Cardiac muscle cell (in vitro differentiated cells and primary cell): ENCODE data around the gene KAZN. TPM values are rescaled to one million over a fixed set of nuclear protein-coding genes. Genes with fewer than 3 reads are reported as not detected.

Experiments used
- DNase-seq, 2 donors: peaks; one replicate each; pipeline versions ENCODE4 v3.0.0 to v3.0.0-alpha.2; 2010 to 2017; ENCODE audit warnings: low read depth in 1 of 2, low spot score in 1 of 2
- H3K27ac ChIP-seq: fragments of 200-600 bp; sonication (generic); 2 replicates; pipeline ENCODE4 v1.5.1; 2016
- H3K27me3 ChIP-seq: fragments of 200-600 bp; sonication (generic); 2 replicates; pipeline ENCODE4 v1.6.0; 2016; ENCODE audit warnings: control low read depth
- H3K36me3 ChIP-seq: fragments of 200-600 bp; sonication (generic); 2 replicates; pipeline ENCODE4 v1.5.1; 2016; ENCODE audit warnings: control low read depth
- H3K4me1 ChIP-seq: fragments of 200-600 bp; sonication (generic); 2 replicates; pipeline ENCODE4 v1.8.1; 2017; ENCODE audit warnings: low read depth, mild to moderate bottlenecking, mixed run types
- H3K4me3 ChIP-seq: fragments of 200-600 bp; sonication (generic); 2 replicates; pipeline ENCODE4 v1.5.1; 2016; ENCODE audit warnings: mild to moderate bottlenecking
- H3K9me3 ChIP-seq: fragments of 200-600 bp; sonication (generic); 2 replicates; pipeline ENCODE4 v1.5.1; 2017; ENCODE audit warnings: low read depth, mild to moderate bottlenecking, control low read depth
- polyA plus RNA-seq: library from polyadenylated mRNA; unstranded; fragments of >200 nt; fragmentation: Nextera tagmentation; extraction: Ambion mirVana; gene quantifications from 2 replicates; pipeline ENCODE4 v1.2.1, GENCODE V29; 2016
- total RNA-seq: library from RNA; depleted of rRNA; stranded (reverse); fragments of >200 nt; gene quantifications from 2 replicates; pipeline ENCODE4 v1.2.3, GENCODE V29; 2016
- TF ChIP-seq, protein P1 (sequence below): IDR thresholded peaks from 2 replicates; pipeline ENCODE4 v1.5.1; 2012; ENCODE audit warnings: low read depth, mild to moderate bottlenecking, low read length

KAZN gene
- total and polyA plus RNA-seq, 2 experiments from 2014 or later, result 17.5 to 26.9 TPM

DNA sequence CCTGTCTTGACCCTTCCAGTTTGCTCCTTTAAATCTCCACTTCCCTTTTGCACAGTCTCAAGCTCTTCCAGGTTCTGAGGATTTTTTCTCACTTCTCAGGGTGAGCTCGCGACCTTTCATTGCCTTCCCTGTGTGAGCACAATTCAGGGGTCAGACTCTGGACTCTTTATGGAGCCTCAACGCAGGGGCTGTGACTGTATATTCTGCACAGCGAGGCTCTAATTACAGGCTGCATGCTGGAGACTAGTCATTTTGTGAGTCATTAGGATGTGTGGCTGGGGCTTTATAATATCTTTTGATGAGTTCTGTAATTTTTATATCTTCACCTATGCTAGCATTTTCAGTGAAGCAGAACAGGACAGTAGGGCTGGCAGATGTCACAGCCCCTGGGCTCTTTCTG, 270.7 kb downstream of the KAZN start:
- Histone ChIP-seq H3K4me3 (no peak overlapping the region), H3K27ac (no peak overlapping the region), H3K4me1 (no peaks in the 10 kb centered on the region), H3K36me3 (no peaks in the 10 kb centered on the region), H3K27me3 (no peaks in the 10 kb centered on the region), H3K9me3 (no peaks in the 10 kb centered on the region)
- no peak for DNase-seq
- TF ChIP-seq, protein P1, sequence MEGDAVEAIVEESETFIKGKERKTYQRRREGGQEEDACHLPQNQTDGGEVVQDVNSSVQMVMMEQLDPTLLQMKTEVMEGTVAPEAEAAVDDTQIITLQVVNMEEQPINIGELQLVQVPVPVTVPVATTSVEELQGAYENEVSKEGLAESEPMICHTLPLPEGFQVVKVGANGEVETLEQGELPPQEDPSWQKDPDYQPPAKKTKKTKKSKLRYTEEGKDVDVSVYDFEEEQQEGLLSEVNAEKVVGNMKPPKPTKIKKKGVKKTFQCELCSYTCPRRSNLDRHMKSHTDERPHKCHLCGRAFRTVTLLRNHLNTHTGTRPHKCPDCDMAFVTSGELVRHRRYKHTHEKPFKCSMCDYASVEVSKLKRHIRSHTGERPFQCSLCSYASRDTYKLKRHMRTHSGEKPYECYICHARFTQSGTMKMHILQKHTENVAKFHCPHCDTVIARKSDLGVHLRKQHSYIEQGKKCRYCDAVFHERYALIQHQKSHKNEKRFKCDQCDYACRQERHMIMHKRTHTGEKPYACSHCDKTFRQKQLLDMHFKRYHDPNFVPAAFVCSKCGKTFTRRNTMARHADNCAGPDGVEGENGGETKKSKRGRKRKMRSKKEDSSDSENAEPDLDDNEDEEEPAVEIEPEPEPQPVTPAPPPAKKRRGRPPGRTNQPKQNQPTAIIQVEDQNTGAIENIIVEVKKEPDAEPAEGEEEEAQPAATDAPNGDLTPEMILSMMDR, result no peak

DNA sequence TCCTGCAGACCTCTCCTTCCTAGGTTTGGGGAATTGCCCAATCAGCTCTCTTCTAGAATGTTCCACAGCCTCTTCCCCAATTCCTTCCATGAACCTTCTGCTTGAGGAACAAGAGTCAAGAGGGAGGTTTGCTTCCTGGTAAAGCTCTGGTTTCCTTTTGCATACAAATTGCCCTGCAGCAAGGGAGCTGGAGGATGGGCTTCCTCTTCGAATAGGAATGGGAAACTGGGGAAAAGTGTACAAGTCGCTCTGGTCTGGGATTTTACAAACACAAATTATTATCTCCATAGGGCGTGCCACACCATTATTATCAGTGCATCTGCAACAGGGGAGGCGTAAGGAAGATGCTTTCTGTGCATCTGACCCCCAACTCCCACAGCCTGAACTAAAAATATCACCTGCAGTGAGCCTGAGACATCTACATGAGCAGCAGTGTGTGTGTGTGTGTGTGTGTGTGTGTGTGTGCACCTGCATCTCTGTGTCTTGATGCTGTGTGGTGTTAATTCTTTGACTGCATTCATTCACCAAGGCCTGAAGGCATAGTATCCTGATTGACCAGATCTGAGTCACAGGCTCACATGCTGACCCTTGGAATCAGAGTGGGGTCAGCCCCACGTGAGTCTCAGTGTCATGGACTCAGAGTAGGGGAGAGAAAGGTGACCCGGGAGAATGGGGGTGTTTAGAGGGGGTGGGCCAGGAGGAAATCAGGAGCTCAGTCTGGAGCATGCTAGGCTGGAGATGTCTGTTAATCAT, 272.9 kb downstream of the KAZN start:
- Histone ChIP-seq H3K27ac (no peak overlapping the region), H3K4me3 (no peak overlapping the region), H3K36me3 (no peaks in the 10 kb centered on the region), H3K9me3 (no peaks in the 10 kb centered on the region), H3K27me3 (no peaks in the 10 kb centered on the region), H3K4me1 (peaks cover 4% of the 10 kb centered on the region)
- DNase-seq, result no peak
- TF ChIP-seq, protein P1, result no peak

DNA sequence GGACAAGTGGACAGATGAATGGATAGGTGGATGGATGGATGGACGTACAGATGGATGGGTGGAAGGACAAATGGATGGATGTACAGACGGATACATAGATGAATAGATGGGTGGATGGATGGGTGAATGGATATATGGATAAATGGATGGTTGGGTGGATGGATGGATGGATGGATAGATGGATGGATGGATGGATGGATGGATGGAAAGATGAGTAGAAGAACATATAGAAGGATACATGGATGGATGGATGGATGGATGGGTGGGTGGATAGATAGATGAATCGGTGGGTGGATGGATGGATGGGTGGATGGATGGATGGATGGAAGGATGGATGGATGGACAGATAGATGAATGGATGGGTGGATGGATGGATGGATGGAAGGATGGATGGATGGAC, 274.3 kb downstream of the KAZN start:
- TF ChIP-seq, protein P1, result no peak
- H3K27me3 ChIP-seq, result no peaks in the 10 kb centered on the region
- no peak overlapping the region for H3K4me3 ChIP-seq
- no peaks in the 10 kb centered on the region for H3K9me3 ChIP-seq
- DNase-seq, result no peak
- no peaks in the 10 kb centered on the region for H3K36me3 ChIP-seq
- H3K4me1 ChIP-seq, result peaks cover 4% of the 10 kb centered on the region
- no peak overlapping the region for H3K27ac ChIP-seq

GRCh38 chr1:14873677-14874076, 275.2 kb downstream of the KAZN start:
- TF ChIP-seq, protein P1, result no peak
- DNase-seq, result no peak
- Histone ChIP-seq H3K27me3 (no peaks in the 10 kb centered on the region), H3K4me1 (peaks cover 4% of the 10 kb centered on the region), H3K27ac (no peak overlapping the region), H3K36me3 (no peaks in the 10 kb centered on the region), H3K9me3 (no peaks in the 10 kb centered on the region), H3K4me3 (no peak overlapping the region)

DNA sequence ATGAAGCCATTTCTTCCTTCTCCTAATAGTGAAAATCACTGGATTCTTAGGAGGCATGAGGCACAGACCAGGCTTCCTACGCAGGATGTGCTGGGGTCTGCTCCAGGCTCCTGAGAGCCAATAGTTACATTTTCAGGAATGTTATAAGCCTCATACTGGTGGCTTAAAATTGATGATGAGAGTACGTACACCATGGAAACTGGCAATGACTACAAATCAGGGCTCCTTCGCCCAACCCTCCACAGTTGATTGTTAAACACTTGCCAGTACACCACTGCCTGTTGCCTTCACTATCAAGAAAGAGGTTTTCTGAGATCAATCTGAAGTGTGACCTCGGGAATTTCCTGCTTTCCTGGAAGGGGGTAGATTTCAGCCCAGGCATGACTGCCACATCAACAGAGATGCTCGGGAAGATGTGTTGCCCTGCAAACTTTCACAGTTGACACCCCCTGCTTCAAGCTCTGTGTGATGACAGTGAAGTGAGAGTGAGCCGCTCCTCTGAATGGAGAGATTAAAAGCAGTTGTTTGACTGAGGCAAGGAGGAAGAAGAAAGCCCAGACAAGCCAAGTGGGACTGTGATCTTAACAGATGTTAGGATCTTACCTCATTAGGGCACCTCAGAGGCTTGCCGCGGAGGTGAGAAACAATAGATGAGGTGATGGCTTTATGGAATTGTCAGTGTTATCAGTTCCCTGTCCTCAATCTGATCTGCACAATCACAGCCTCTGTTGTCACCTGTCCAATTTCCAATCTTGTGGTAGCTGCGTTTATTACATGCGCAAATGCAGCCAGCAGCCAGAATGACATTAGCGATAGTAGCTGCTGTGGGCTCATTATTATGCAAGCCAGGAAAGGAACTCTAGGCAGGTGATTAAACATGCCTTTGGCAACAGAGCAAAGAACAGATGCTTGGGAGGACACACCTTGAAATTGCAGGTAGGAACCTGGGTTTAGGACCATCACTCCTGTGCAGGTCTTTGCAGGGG, 277.3 kb downstream of the KAZN start:
- TF ChIP-seq, protein P1, result no peak
- H3K36me3 ChIP-seq, result no peaks in the 10 kb centered on the region
- no peak overlapping the region for H3K4me3 ChIP-seq
- no peak for DNase-seq
- H3K4me1 ChIP-seq, result peaks cover 4% of the 10 kb centered on the region
- H3K27me3 ChIP-seq, result no peaks in the 10 kb centered on the region
- H3K27ac ChIP-seq, result no peak overlapping the region
- H3K9me3 ChIP-seq, result no peaks in the 10 kb centered on the region
